ENCODE data around the gene LYRM2.

- no peak for TF ChIP-seq SPI1 (IDR thresholded peaks at IDR 0.05; ENCODE audit: low read depth, low read length)
- TF ChIP-seq TAF1 (IDR thresholded peaks at IDR 0.05; ENCODE audit: low read depth, low read length): no peak
- TF ChIP-seq POLR2AphosphoS5 (IDR thresholded peaks at IDR 0.05; ENCODE audit: low read depth, low read length): no peak
- no peak for TF ChIP-seq POLR2A (IDR thresholded peaks at IDR 0.05; ENCODE audit: low read depth, low read length)
- no peak for TF ChIP-seq PAX5 (IDR thresholded peaks at IDR 0.05; ENCODE audit: insufficient read depth, low read length, severe bottlenecking)
- TF ChIP-seq POU2F2 (IDR thresholded peaks at IDR 0.05; ENCODE audit: low read depth, low read length): no peak
Observed at GRCh38 chr6:89575562-89575960, 63.0 kb downstream of the LYRM2 start.

Measured in GM12891 (cell line).